Fibroblast of lung (primary cell): ENCODE results near the gene DOK1. TPM values are rescaled to one million over a fixed set of nuclear protein-coding genes. Genes with fewer than 3 reads are reported as not detected.

ENCODE experiments used
- DNase-seq, 2 donors: peaks; one replicate each; pipeline versions ENCODE4 v3.0.0 to v3.0.0-alpha.2; 2010; ENCODE audit warnings: low read depth in 2 of 2
- H2AFZ ChIP-seq: 2 replicates; pipeline ENCODE4 v1.5.1; 2012; ENCODE audit warnings: low read length, control low read depth, inconsistent platforms
- H3K27ac ChIP-seq: 2 replicates; pipeline ENCODE4 v1.5.1; 2011; ENCODE audit warnings: low read length, control low read depth; ENCODE audit not compliant: insufficient read depth
- H3K27me3 ChIP-seq: 2 replicates; pipeline ENCODE4 v1.5.1; 2011; ENCODE audit warnings: mild to moderate bottlenecking, low read length; ENCODE audit not compliant: control insufficient read depth, insufficient read depth
- H3K36me3 ChIP-seq: 2 replicates; pipeline ENCODE4 v1.5.1; 2011; ENCODE audit warnings: low read length; ENCODE audit not compliant: control insufficient read depth, insufficient read depth
- H3K4me1 ChIP-seq: 2 replicates; pipeline ENCODE4 v1.5.1; 2011; ENCODE audit warnings: low read length; ENCODE audit not compliant: control insufficient read depth, insufficient read depth; ENCODE audit errors: extremely low read depth
- H3K4me2 ChIP-seq: 2 replicates; pipeline ENCODE4 v1.5.1; 2011; ENCODE audit warnings: low read length, control low read depth; ENCODE audit not compliant: insufficient read depth; ENCODE audit errors: extremely low read depth
- H3K4me3 ChIP-seq, 4 experiments: fragments of 200-600 bp in 1 of 4; sonication (generic) in 1 of 4; replicated peaks in 1 of 4; 2 replicates each; pipeline ENCODE4 v1.5.1; 2011 to 2016; ENCODE audit warnings: low read length in 4 of 4, low read depth in 3 of 4, mild to moderate bottlenecking in 3 of 4, control low read depth in 2 of 4, inconsistent platforms in 1 of 4, mixed read lengths in 1 of 4; ENCODE audit not compliant: insufficient read depth in 1 of 4; ENCODE audit errors: control extremely low read depth in 1 of 4
- H3K79me2 ChIP-seq: 2 replicates; pipeline ENCODE4 v1.5.1; 2012; ENCODE audit warnings: mild to moderate bottlenecking, low read length, inconsistent platforms; ENCODE audit not compliant: control insufficient read depth, insufficient read depth
- H3K9ac ChIP-seq: 2 replicates; pipeline ENCODE4 v1.5.1; 2011; ENCODE audit warnings: mild to moderate bottlenecking, low read length, control low read depth; ENCODE audit not compliant: insufficient read depth
- H3K9me3 ChIP-seq: 2 replicates; pipeline ENCODE4 v1.5.1; 2012; ENCODE audit warnings: low read depth, low read length; ENCODE audit not compliant: control insufficient read depth, insufficient read depth
- H4K20me1 ChIP-seq: 2 replicates; pipeline ENCODE4 v1.5.1; 2011; ENCODE audit warnings: low read length; ENCODE audit not compliant: control insufficient read depth, insufficient read depth; ENCODE audit errors: extremely low read depth
- CTCF ChIP-seq, 2 donors: IDR thresholded peaks in 1 of 2; conservative IDR thresholded peaks in 1 of 2; 1 replicate in 1 of 2; 2 replicates in 1 of 2; pipeline ENCODE4 v1.5.1; 2011 to 2012; ENCODE audit warnings: low read length in 2 of 2, control low read depth in 1 of 2, inconsistent platforms in 1 of 2, low read depth in 1 of 2, mild to moderate bottlenecking in 1 of 2
- EZH2 ChIP-seq: IDR thresholded peaks from 2 replicates; pipeline ENCODE4 v1.5.1; 2012; ENCODE audit warnings: low read length, control low read depth, mild to moderate bottlenecking; ENCODE audit errors: missing control alignments
- polyA plus RNA-seq, 2 donors: library from polyadenylated mRNA; depleted of rRNA in 1 of 2; stranded (reverse) in 1 of 2; unstranded in 1 of 2; fragments of >200 nt; gene quantifications; 2 replicates each; pipeline ENCODE4 v1.2.1, GENCODE V29; 2011 to 2012; ENCODE audit warnings: missing spikeins in 1 of 2
- total RNA-seq: library from RNA; depleted of rRNA; stranded (reverse); fragments of >200 nt; gene quantifications from 2 replicates; pipeline ENCODE4 v1.2.1, GENCODE V29; 2014

Gene DOK1
- total and polyA plus RNA-seq, 2 donors (not counting 1 experiment from before 2014, with no cell fraction given), result 11.4 to 31.7 TPM

- peaks cover 3% of the 10 kb centered on the region for H3K36me3 ChIP-seq
Measured at GRCh38 chr2:74551530-74551929, 3.0 kb upstream of the DOK1 start.

DNA sequence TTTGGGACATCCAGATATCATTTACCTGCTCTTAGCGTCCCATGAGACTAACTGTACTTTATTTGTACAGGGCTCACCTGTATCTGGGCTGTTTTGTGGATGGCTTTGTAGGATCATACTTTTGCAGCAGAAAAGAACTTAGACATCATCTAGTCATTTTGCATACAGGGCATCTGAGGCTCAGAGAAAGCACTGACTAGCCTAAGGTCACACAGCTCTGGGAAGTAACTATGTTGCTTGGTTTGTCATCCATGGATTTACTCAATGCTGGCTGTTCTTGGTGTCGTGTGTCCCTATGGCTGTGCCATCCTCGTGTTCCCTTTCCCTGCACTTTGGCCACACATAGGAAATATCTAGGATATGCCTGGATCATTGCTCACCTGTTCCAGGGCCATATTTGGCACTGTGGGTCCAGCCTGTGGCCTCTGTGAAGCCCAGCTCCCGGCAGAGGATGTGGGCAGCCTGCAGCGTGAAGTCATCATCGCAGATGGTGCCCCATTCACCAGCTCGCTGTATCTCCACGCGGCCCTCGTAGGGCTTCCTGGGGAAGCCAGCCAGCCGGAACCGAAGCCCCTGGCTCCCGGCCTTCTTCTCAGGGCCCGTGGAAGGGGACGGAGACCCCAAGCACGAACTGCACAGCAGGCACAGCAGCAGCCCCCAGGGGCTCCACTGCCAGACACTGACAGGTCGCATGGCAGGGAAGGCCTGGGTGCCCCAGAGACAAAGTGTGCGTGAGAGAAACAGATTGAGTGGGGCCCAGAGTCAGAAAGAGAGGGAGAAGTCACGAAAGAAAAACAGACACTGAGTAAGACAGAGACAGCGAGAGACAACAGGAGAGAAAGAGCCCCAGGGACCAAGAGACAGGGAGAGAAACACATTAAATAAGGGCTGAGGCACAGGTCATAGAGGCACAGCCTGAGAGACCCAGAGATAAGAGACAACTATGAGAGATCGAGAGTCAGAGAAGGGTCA is 2.3 kb upstream of the DOK1 start:
- Histone ChIP-seq H3K4me1 (peaks cover 7% of the 10 kb centered on the region), H3K9ac (no peak overlapping the region), H4K20me1 (no peaks in the 10 kb centered on the region), H3K4me3 (peak overlapping the region in 3 of 4 experiments; percentile 63 to 98 (median 64)), H3K79me2 (peaks cover 3% of the 10 kb centered on the region), H2AFZ (no peak overlapping the region), H3K36me3 (peaks cover 4% of the 10 kb centered on the region), H3K27me3 (no peaks in the 10 kb centered on the region), H3K4me2 (peak overlapping the region; percentile 84), H3K27ac (no peak overlapping the region), H3K9me3 (no peaks in the 10 kb centered on the region)
- DNase-seq, result no peak
- TF ChIP-seq EZH2 (no peak), CTCF (conservative IDR thresholded peaks at IDR 0.05 in 1 of 2, IDR thresholded peaks at IDR 0.05 in 1 of 2; ENCODE audit: low read depth in 1 of 2, low read length in 2 of 2) (no peak)

More at GRCh38 chr2:74551530-74551929, 3.0 kb upstream of the DOK1 start:
- H3K4me2 ChIP-seq, result no peak overlapping the region
- peaks cover 7% of the 10 kb centered on the region for H3K4me1 ChIP-seq
- no peak for TF ChIP-seq CTCF (conservative IDR thresholded peaks at IDR 0.05 in 1 of 2, IDR thresholded peaks at IDR 0.05 in 1 of 2; ENCODE audit: low read depth in 1 of 2, low read length in 2 of 2)
- TF ChIP-seq EZH2, result no peak
- no peaks in the 10 kb centered on the region for H3K9me3 ChIP-seq
- no peak overlapping the region for H2AFZ ChIP-seq
- H3K9ac ChIP-seq, result no peak overlapping the region
- peaks cover 3% of the 10 kb centered on the region for H3K79me2 ChIP-seq
- no peaks in the 10 kb centered on the region for H3K27me3 ChIP-seq
- H3K27ac ChIP-seq, result no peak overlapping the region
- no peak for DNase-seq
- no peaks in the 10 kb centered on the region for H4K20me1 ChIP-seq
- H3K4me3 ChIP-seq, result no peak overlapping the region

DNA sequence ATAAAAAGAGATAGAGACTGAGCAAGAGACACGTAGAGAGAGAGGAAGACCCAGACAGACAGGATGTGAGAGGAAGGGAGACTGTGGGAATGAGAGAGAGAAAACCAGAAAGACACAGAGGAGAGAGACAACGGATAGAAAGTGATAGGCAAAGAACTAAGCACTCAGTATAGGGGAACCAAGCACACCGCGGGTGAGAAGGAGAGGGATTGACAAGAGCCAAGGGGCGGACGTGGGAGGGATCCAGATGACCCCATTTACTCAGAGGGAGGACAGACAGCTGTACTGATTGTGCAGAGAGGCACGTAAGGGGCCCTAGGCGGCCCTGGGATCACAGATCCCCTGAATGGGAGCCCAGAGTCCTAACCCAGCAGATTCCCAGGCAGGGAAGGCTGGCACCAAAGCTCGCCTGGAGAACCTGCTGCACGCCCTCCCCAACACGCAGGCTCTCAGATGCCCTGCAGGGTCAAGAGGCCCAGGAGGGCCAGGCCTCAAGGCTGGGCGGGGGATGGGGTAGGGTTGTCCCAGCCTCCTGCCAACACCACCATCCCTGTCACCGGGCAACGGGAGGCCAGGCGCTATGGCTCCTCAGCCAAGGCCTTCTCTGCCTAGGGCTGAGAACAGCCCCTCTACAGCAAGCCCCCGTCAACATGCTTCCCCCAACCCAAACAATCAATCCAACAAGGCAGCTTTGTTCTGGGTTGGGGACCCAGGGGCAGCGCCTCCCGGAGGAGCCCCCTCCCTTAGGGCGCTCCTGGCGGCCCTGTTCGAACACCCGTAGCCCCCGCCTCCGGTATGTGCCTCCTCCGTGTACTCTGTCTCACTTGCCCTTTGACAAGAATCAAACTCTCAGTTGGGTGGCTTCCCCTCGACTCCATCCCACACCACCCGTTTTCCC is 1.4 kb upstream of the DOK1 start:
- Histone ChIP-seq H3K9me3 (no peaks in the 10 kb centered on the region), H2AFZ (peak overlapping the region; percentile 21), H4K20me1 (no peaks in the 10 kb centered on the region), H3K79me2 (peaks cover 3% of the 10 kb centered on the region), H3K27me3 (no peaks in the 10 kb centered on the region), H3K4me1 (peaks cover 7% of the 10 kb centered on the region), H3K27ac (peak overlapping the region; percentile 24), H3K36me3 (peaks cover 4% of the 10 kb centered on the region), H3K9ac (peak overlapping the region; percentile 4), H3K4me2 (peak overlapping the region; percentile 84), H3K4me3 (peak overlapping the region; percentile 52 to 98 (median 64))
- no peak for TF ChIP-seq CTCF (conservative IDR thresholded peaks at IDR 0.05 in 1 of 2, IDR thresholded peaks at IDR 0.05 in 1 of 2; ENCODE audit: low read depth in 1 of 2, low read length in 2 of 2)
- no peak for TF ChIP-seq EZH2
- no peak for DNase-seq
